GM12874 (cell line): ENCODE results near the gene NFIA.

ENCODE experiments used
- CTCF ChIP-seq: IDR thresholded peaks from 2 replicates; pipeline ENCODE4 v1.5.1; 2011; ENCODE audit warnings: low read depth, mild to moderate bottlenecking, control low read depth, low read length, moderate library complexity; ENCODE audit not compliant: insufficient read depth

Gene NFIA

GRCh38 chr1:61223140-61223539, 140.8 kb downstream of the NFIA start:
- TF ChIP-seq CTCF = no peak

- TF ChIP-seq CTCF = no peak
Measured at GRCh38 chr1:61224609-61225008, 142.2 kb downstream of the NFIA start.

- TF ChIP-seq CTCF = no peak
Measured at GRCh38 chr1:61225478-61225877, 143.1 kb downstream of the NFIA start.

- TF ChIP-seq CTCF = no peak
Measured at GRCh38 chr1:61226791-61227567, 144.6 kb downstream of the NFIA start.

GRCh38 chr1:61227857-61228550, 145.6 kb downstream of the NFIA start:
- TF ChIP-seq CTCF = no peak

- TF ChIP-seq CTCF = no peak
Measured at GRCh38 chr1:61230523-61230922, 148.2 kb downstream of the NFIA start.

GRCh38 chr1:61231795-61232194, 149.4 kb downstream of the NFIA start:
- no peak for TF ChIP-seq CTCF
